Measurements from ENCODE around the gene HLA-A. TPM values are rescaled to one million over a fixed set of nuclear protein-coding genes. Genes with fewer than 3 reads are reported as not detected.

Gene HLA-A
- 100 to 1,000 TPM; 375 to 444 TPM for total RNA-seq
- long read RNA-seq, donor 1, transcript HLA-A-203 (8 exons, 1,611 nt) = major isoform, 132 of 222 reads
- long read RNA-seq, donor 1, partial matches to known transcripts = 81 of 222 reads
- long read RNA-seq, donor 1, other reads (novel, unspliced or antisense) = 9 of 222 reads
- long read RNA-seq, donor 2, transcript HLA-A-203 (8 exons, 1,611 nt) = major isoform, 1,542 of 1,820 reads
- long read RNA-seq, donor 2, partial matches to known transcripts = 199 of 1,820 reads
- long read RNA-seq, donor 2, other reads (novel, unspliced or antisense) = 79 of 1,820 reads

DNA sequence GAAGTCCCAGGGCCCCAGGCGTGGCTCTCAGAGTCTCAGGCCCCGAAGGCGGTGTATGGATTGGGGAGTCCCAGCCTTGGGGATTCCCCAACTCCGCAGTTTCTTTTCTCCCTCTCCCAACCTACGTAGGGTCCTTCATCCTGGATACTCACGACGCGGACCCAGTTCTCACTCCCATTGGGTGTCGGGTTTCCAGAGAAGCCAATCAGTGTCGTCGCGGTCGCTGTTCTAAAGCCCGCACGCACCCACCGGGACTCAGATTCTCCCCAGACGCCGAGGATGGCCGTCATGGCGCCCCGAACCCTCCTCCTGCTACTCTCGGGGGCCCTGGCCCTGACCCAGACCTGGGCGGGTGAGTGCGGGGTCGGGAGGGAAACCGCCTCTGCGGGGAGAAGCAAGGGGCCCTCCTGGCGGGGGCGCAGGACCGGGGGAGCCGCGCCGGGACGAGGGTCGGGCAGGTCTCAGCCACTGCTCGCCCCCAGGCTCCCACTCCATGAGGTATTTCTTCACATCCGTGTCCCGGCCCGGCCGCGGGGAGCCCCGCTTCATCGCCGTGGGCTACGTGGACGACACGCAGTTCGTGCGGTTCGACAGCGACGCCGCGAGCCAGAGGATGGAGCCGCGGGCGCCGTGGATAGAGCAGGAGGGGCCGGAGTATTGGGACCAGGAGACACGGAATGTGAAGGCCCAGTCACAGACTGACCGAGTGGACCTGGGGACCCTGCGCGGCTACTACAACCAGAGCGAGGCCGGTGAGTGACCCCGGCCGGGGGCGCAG lies at the start of gene HLA-A:
Gene HLA-A, plus strand, starts transcription at position 258 of the 778 bp plus-strand sequence. Its CDS starts 22 bp downstream, at position 280.
- peak; percentile 98 for DNase-seq (ENCODE audit: low spot score)
- intact Hi-C loops (cut with DNase I) = no loop called here

DNA sequence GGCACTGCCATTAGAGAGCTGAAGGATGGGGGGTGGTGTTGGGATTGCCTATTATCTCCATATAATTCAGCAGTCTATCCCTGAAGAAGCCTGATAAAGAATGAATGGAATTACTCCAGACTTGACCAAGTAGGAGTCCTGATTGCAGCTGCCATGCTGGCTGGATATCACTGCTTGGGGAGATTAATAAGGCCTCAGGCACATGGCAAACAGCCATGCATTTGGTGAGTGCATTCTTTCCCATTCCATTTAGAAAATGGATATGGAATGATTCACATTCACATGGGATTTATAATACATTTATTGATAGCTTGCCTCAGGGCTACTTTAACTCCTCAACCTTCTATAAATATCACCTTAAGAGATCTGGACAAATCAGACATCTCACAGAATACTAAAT lies 49.6 kb upstream of the HLA-A start:
- intact Hi-C loops (cut with DNase I) = no loop called here
- DNase-seq (ENCODE audit: low spot score) = no peak

GRCh38 chr6:29899281-29899680 lies 43.1 kb upstream of the HLA-A start:
- intact Hi-C loops (cut with DNase I) = no loop called here
- no peak for DNase-seq (ENCODE audit: low spot score)

- intact Hi-C loops (cut with DNase I) = no loop called here
- DNase-seq (ENCODE audit: low spot score) = no peak
These were observed 37.0 kb upstream of the HLA-A start for GRCh38 chr6:29905286-29905685.

GRCh38 chr6:29907637-29908340 lies 34.5 kb upstream of the HLA-A start:
- no peak for DNase-seq (ENCODE audit: low spot score)

GRCh38 chr6:29908341-29908662 lies 34.0 kb upstream of the HLA-A start:
- intact Hi-C loops (cut with DNase I) = no loop called here
- DNase-seq (ENCODE audit: low spot score) = no peak

More at GRCh38 chr6:29907637-29908340, 34.5 kb upstream of the HLA-A start:
- intact Hi-C loops (cut with DNase I) = no loop called here

GRCh38 chr6:29908710-29909109 lies 33.6 kb upstream of the HLA-A start:
- intact Hi-C loops (cut with DNase I) = no loop called here
- DNase-seq (ENCODE audit: low spot score) = no peak

DNA sequence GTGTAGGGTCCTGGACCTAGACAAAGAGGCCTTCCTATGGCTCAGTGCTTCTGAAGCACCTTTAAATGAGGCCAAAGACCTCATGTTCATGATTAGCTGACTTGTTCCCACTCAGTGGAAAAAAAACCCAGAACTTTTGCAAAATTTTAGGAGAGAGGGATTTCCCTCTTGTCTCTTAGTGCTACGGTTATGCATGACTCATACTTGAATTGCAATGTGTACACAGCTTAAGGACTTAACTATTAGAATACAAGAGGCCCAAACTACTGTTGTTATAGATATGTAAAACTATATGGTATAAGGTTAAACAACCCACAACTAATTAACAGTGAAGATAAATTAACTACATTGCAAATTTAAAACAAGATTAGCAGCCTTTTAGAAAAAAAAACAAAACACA lies 32.3 kb upstream of the HLA-A start:
- intact Hi-C loops (cut with DNase I) = loop anchor here in 1 of 2 donors (5.0 kb wide), 1 partner anchor 1022 kb away; the partner anchor contains the start of gene SFTA2
- no peak for DNase-seq (ENCODE audit: low spot score)

- no peak for DNase-seq (ENCODE audit: low spot score)
- intact Hi-C loops (cut with DNase I) = loop anchor here in 1 of 2 donors (5.0 kb wide), 1 partner anchor 1019 kb away; the partner anchor contains the start of gene SFTA2
These were observed 29.5 kb upstream of the HLA-A start for GRCh38 chr6:29912840-29913239.

DNA sequence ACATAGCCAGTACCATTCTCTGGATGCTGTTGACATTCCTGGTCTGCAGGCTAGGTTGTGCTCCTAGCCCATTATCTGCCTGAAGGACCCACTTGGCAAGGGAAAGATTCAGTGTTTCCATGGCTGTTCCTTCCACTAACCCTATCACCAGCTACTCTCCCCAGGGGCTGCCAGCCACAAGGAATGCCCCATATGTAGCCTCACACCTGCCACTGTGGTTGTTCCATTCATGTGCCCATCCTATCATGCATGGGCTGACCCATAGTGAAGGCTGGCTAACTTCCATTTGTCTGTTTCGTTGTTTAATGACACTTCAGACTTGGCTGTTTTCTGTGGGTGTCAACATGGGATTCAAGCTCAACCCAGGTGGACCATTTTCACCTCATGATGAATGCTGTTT lies 25.6 kb upstream of the HLA-A start:
- DNase-seq (ENCODE audit: low spot score) = no peak
- intact Hi-C loops (cut with DNase I) = no loop called here

GRCh38 chr6:29917857-29918256 lies 24.5 kb upstream of the HLA-A start:
- DNase-seq (ENCODE audit: low spot score) = no peak
- intact Hi-C loops (cut with DNase I) = no loop called here

- intact Hi-C loops (cut with DNase I) = no loop called here
- DNase-seq (ENCODE audit: low spot score) = no peak
These were observed 22.6 kb upstream of the HLA-A start for GRCh38 chr6:29919506-29920445.

DNA sequence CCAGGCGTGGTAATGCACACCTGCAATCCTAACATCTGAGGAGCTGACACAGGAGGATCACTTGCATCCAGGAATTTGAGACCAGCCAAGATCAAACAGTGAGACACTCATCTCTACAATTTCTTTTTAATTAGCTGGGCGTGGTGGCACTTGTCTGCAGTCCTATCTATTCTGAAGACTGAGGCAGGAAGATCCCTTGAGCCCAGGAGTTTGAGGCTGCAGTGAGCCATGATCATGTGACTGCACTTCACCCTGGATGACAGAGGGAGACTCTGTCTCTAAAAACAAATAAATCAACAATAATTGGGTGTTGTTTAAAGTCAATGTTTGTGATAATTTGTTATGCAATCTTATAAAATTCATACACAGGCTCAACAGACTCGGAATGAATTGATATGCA lies 18.0 kb upstream of the HLA-A start:
- no peak for DNase-seq (ENCODE audit: low spot score)
- intact Hi-C loops (cut with DNase I) = no loop called here

- no peak for DNase-seq (ENCODE audit: low spot score)
- intact Hi-C loops (cut with DNase I) = no loop called here
These were observed 17.6 kb upstream of the HLA-A start for GRCh38 chr6:29924731-29925130.

GRCh38 chr6:29925321-29925720 lies 17.0 kb upstream of the HLA-A start:
- no peak for DNase-seq (ENCODE audit: low spot score)
- intact Hi-C loops (cut with DNase I) = no loop called here

DNA sequence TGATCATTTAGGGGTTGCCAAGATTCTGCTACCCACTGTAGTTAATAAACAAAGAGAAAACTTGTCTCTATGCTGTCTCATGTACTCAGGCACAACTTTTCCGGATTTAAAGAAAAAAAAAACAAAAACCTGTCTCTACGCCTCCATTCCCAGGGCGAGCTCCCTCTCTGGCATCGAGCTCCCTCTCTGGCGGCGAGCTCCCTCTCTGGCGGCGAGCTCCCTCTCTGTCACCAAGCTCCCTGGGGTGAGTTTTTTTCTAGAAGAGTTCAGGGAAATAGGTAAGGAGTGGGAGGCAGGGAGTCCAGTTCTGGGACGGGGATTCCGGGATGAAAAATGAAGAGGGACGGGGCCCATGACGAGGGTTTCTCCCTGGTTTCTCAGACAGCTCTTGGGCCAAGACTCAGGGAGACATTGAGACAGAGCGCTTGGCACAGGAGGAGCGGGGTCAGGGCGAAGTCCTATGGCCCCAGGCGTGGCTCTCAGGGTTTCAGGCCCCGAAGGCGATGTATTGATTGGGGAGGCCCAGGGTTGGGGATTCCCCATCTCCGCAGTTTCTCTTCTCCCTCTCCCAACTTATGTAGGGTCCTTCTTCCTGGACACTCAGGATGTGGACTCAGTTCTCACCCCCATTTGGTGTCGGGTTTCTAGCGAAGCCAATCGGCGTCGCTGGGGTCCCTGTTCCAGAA lies 16.5 kb upstream of the HLA-A start:
- no peak for DNase-seq (ENCODE audit: low spot score)
- intact Hi-C loops (cut with DNase I) = no loop called here

- DNase-seq (ENCODE audit: low spot score) = peak; percentile 89
- intact Hi-C loops (cut with DNase I) = no loop called here
These were observed 15.7 kb upstream of the HLA-A start for GRCh38 chr6:29926413-29927274.

- DNase-seq (ENCODE audit: low spot score) = no peak
- intact Hi-C loops (cut with DNase I) = no loop called here
These were observed 15.1 kb upstream of the HLA-A start for GRCh38 chr6:29927275-29927569.

All from posterior vena cava (tissue), 2 donors.